Activated naive CD8-positive, alpha-beta T cell treated with anti-CD3 and anti-CD28 coated beads for 36 hours (primary cell): ENCODE data around the gene NUMA1. TPM values are rescaled to one million over a fixed set of nuclear protein-coding genes. Genes with fewer than 3 reads are reported as not detected.

Experiments used
- DNase-seq: peaks from one replicate; pipeline ENCODE4 v3.0.0; 2021
- H3K27ac Mint-ChIP-seq: one replicate; pipeline ENCODE4 v1.8.0; 2022; ENCODE audit warnings: mild to moderate bottlenecking, moderate library complexity, mixed read lengths
- H3K27me3 Mint-ChIP-seq: one replicate; pipeline ENCODE4 v1.8.0; 2022; ENCODE audit warnings: mild to moderate bottlenecking, mixed read lengths
- H3K36me3 Mint-ChIP-seq: one replicate; pipeline ENCODE4 v1.8.0; 2021; ENCODE audit warnings: mild to moderate bottlenecking, mixed read lengths
- H3K4me1 Mint-ChIP-seq: one replicate; pipeline ENCODE4 v1.8.0; 2021; ENCODE audit warnings: mixed read lengths
- H3K4me3 Mint-ChIP-seq: one replicate; pipeline ENCODE4 v1.8.0; 2022; ENCODE audit warnings: mild to moderate bottlenecking, moderate library complexity, mixed read lengths
- H3K9me3 Mint-ChIP-seq: one replicate; pipeline ENCODE4 v1.8.0; 2022; ENCODE audit warnings: mixed read lengths
- total RNA-seq, 2 experiments: library from RNA; stranded (reverse); gene quantifications; one replicate each; pipeline ENCODE4 v1.2.3, GENCODE V29; 2021

NUMA1 gene, protein sequence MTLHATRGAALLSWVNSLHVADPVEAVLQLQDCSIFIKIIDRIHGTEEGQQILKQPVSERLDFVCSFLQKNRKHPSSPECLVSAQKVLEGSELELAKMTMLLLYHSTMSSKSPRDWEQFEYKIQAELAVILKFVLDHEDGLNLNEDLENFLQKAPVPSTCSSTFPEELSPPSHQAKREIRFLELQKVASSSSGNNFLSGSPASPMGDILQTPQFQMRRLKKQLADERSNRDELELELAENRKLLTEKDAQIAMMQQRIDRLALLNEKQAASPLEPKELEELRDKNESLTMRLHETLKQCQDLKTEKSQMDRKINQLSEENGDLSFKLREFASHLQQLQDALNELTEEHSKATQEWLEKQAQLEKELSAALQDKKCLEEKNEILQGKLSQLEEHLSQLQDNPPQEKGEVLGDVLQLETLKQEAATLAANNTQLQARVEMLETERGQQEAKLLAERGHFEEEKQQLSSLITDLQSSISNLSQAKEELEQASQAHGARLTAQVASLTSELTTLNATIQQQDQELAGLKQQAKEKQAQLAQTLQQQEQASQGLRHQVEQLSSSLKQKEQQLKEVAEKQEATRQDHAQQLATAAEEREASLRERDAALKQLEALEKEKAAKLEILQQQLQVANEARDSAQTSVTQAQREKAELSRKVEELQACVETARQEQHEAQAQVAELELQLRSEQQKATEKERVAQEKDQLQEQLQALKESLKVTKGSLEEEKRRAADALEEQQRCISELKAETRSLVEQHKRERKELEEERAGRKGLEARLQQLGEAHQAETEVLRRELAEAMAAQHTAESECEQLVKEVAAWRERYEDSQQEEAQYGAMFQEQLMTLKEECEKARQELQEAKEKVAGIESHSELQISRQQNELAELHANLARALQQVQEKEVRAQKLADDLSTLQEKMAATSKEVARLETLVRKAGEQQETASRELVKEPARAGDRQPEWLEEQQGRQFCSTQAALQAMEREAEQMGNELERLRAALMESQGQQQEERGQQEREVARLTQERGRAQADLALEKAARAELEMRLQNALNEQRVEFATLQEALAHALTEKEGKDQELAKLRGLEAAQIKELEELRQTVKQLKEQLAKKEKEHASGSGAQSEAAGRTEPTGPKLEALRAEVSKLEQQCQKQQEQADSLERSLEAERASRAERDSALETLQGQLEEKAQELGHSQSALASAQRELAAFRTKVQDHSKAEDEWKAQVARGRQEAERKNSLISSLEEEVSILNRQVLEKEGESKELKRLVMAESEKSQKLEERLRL (N-terminal part only)
- total RNA-seq: 100 to 1,000 TPM; 120 to 121 TPM

DNA sequence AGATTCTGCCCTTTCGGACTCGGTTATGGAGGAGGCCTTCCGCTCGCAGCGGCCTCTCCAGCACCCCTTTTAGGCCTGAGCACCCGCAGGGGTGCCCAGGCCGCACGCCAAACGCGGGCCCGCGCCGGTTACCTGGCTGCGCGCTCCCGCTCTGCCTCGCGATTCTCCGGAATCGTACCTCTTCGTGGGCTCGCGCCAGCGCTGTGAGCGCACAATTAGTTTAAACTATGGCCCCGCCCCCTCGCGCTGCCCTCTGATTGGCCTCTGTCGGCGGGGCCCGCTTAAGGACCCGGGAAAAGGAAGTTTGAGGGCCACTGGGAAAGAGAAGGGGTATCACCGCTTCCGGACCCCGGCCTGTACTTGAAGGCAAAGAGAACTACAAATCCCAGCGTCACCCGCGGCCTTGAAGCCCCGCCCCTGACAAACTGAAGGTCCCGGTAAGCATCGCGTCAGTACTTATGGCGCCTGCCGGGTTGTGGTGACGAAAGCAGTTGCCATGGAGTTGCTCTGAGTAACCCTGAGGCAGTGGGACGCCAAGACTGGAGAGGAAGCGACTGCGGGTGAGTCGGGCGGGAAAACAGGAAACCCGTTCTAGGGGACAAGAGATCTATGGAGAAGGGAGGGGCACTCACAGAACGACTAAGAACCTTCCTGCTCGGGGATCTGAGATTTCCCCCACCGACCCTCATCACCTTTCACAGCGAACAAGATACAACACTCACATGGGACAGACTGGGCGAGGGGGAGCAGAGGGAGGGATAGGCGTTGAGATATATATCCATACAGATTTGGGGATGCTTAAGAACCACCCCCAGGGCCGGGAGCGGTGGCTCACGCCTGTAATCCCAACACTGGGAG is at the start of gene NUMA1, which contains the start of gene LRRC51:
TSS of gene NUMA1 (minus strand) at position 217 of the 858 bp plus-strand sequence. CDS start 44,599 bp downstream, outside the sequence.
TSS of gene LRRC51 (plus strand) at position 525 of the 858 bp plus-strand sequence. CDS start 8,234 bp downstream, outside the sequence.
- Mint-ChIP-seq H3K27me3 (no peaks in the 10 kb centered on the region), H3K9me3 (no peaks in the 10 kb centered on the region), H3K4me3 (peak within 1 kb of the TSS; percentile 89), H3K27ac (peak within 1 kb of the TSS; percentile 93), H3K36me3 (peaks cover 3% of the 10 kb centered on the region), H3K4me1 (peaks cover 39% of the 10 kb centered on the region)
- peak; percentile 98 for DNase-seq

DNA sequence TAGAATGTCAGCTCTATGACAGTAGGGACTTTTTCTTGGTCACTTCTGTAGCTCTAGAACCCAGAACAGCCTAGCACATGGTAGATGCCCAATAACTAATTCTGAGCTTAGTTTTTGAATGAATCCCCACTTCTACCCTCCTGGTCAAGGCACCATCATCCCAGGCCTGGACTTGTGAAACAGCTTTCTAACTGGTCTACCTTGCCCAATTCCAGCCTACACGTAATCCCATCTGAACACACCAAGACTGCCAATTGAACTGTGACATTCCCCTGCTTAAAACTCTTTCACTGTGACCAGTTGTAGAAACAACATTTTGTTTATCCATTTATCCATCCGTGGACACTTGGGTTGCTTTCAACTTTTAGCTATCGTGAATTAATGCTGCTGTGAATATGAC is 49.0 kb upstream of the NUMA1 start:
- peaks cover 11% of the 10 kb centered on the region for H3K9me3 Mint-ChIP-seq
- H3K27me3 Mint-ChIP-seq: peaks cover 12% of the 10 kb centered on the region
- peaks cover 4% of the 10 kb centered on the region for H3K36me3 Mint-ChIP-seq
- no peak overlapping the region for H3K27ac Mint-ChIP-seq
- no peak for DNase-seq
- no peak overlapping the region for H3K4me3 Mint-ChIP-seq
- H3K4me1 Mint-ChIP-seq: no peaks in the 10 kb centered on the region

GRCh38 chr11:72127923-72128322 is 47.6 kb upstream of the NUMA1 start:
- Mint-ChIP-seq H3K9me3 (peaks cover 11% of the 10 kb centered on the region), H3K27me3 (peaks cover 7% of the 10 kb centered on the region), H3K27ac (no peak overlapping the region), H3K36me3 (peaks cover 4% of the 10 kb centered on the region), H3K4me1 (no peaks in the 10 kb centered on the region), H3K4me3 (no peak overlapping the region)
- DNase-seq: no peak

GRCh38 chr11:72125956-72126355 is 45.6 kb upstream of the NUMA1 start:
- DNase-seq: no peak
- Mint-ChIP-seq H3K36me3 (peaks cover 4% of the 10 kb centered on the region), H3K4me1 (no peaks in the 10 kb centered on the region), H3K4me3 (no peak overlapping the region), H3K27ac (no peak overlapping the region), H3K27me3 (peaks cover 2% of the 10 kb centered on the region), H3K9me3 (peaks cover 11% of the 10 kb centered on the region)

- Mint-ChIP-seq H3K36me3 (peaks cover 4% of the 10 kb centered on the region), H3K27ac (no peak overlapping the region), H3K27me3 (peaks cover 7% of the 10 kb centered on the region), H3K9me3 (peaks cover 9% of the 10 kb centered on the region), H3K4me3 (no peak overlapping the region), H3K4me1 (no peaks in the 10 kb centered on the region)
- DNase-seq: no peak
Measured at GRCh38 chr11:72124046-72124445, 43.7 kb upstream of the NUMA1 start.

DNA sequence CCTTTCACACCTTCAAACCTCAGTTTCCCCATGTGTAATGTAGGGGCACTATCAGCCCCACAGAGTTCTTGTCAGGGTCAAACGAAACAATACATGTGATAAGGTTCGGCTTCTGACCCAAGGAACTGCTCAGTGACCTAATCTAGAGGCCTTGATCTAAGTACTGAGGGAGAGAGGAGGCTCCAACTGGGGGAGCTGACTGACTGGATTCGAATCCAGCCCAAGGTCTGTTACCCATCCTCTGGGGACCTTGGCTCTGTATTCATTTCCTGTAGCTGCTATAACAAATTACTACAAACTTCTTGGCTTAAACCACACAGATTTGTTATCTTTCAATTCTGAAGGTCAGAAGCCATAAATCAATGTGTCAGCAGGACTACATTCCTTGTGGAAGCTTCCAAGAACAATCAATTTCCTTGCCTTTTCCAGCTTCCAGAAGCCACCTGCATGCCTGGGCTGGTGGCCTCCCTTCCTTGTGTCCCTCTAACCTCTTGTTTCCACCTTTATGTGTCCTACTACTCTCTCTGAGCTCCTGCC is 42.8 kb upstream of the NUMA1 start:
- H3K27ac Mint-ChIP-seq: no peak overlapping the region
- peaks cover 2% of the 10 kb centered on the region for H3K36me3 Mint-ChIP-seq
- DNase-seq: no peak
- no peaks in the 10 kb centered on the region for H3K4me1 Mint-ChIP-seq
- H3K9me3 Mint-ChIP-seq: peaks cover 3% of the 10 kb centered on the region
- H3K27me3 Mint-ChIP-seq: peaks cover 12% of the 10 kb centered on the region
- H3K4me3 Mint-ChIP-seq: no peak overlapping the region

- H3K9me3 Mint-ChIP-seq: no peaks in the 10 kb centered on the region
- no peak overlapping the region for H3K4me3 Mint-ChIP-seq
- no peaks in the 10 kb centered on the region for H3K4me1 Mint-ChIP-seq
- H3K27me3 Mint-ChIP-seq: peaks cover 12% of the 10 kb centered on the region
- no peak for DNase-seq
- H3K27ac Mint-ChIP-seq: no peak overlapping the region
- peaks cover 2% of the 10 kb centered on the region for H3K36me3 Mint-ChIP-seq
Measured at GRCh38 chr11:72122607-72123006, 42.3 kb upstream of the NUMA1 start.

- peaks cover 12% of the 10 kb centered on the region for H3K27me3 Mint-ChIP-seq
- DNase-seq: no peak
- H3K4me1 Mint-ChIP-seq: no peaks in the 10 kb centered on the region
- H3K36me3 Mint-ChIP-seq: peaks cover 2% of the 10 kb centered on the region
- no peak overlapping the region for H3K27ac Mint-ChIP-seq
- no peaks in the 10 kb centered on the region for H3K9me3 Mint-ChIP-seq
- no peak overlapping the region for H3K4me3 Mint-ChIP-seq
Measured at GRCh38 chr11:72120930-72121329, 40.6 kb upstream of the NUMA1 start.

- no peak overlapping the region for H3K27ac Mint-ChIP-seq
- H3K4me1 Mint-ChIP-seq: no peaks in the 10 kb centered on the region
- H3K27me3 Mint-ChIP-seq: peaks cover 12% of the 10 kb centered on the region
- no peak overlapping the region for H3K4me3 Mint-ChIP-seq
- H3K9me3 Mint-ChIP-seq: no peaks in the 10 kb centered on the region
- H3K36me3 Mint-ChIP-seq: no peaks in the 10 kb centered on the region
- DNase-seq: no peak
Measured at GRCh38 chr11:72119198-72119597, 38.9 kb upstream of the NUMA1 start.

DNA sequence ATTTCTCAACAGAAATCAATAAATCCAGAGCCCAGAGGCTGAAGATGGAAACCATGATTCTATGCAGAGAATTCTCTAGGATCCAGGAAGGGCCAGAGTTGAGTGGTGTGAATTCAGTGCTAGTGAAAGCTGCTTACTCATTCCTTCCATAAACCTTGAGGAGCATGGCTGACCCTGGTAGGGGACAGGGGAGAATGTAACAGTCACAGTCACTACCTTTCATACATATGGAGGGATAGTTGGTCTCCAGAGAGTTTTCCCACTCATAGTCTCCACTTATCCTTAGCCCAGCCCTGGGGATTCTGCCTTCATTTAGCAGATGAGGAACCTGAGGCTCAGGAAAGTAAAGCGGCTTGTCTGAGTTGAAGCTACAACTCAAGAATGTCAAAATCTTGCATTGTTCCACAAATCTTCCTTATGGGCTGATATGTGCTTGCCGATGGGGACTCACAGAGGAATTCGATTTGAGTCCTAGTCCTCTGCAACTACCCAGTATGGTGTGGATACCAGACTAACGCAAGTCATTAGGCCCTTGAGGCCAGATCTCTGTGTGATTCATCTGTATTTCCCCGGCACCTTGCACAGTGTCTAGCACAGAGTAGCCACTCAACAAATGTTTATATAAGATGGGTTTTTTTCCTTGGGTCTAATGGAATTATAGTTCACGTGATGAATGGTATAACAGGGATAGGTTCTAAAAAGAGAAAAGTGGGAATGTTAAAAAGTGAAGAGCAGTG is 35.8 kb upstream of the NUMA1 start:
- Mint-ChIP-seq H3K4me3 (no peak overlapping the region), H3K9me3 (no peaks in the 10 kb centered on the region), H3K27ac (no peak overlapping the region), H3K4me1 (peaks cover 14% of the 10 kb centered on the region), H3K36me3 (no peaks in the 10 kb centered on the region), H3K27me3 (peaks cover 12% of the 10 kb centered on the region)
- no peak for DNase-seq

DNA sequence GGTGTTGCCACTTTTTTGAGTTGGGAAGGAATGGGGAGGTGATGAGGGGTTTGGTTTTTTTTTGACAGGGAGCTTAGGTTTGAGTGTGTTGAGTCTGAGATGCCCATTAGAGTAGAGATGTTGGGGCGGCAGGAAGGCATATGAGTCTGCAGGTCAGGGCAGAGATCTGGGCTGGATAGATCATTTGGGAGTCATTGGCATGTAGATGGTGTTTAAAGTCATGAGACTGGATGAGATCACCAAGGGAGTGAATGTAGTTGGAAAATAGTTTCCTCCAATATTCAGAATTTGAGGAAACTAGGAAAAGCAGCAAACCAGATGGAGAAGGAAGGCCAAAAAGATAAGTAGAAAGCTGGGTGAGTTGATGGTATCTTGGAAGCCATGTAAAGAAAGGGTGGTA is 34.2 kb upstream of the NUMA1 start:
- Mint-ChIP-seq H3K27ac (no peak overlapping the region), H3K27me3 (peaks cover 6% of the 10 kb centered on the region), H3K4me3 (no peak overlapping the region), H3K36me3 (peaks cover 6% of the 10 kb centered on the region), H3K4me1 (peaks cover 18% of the 10 kb centered on the region), H3K9me3 (no peaks in the 10 kb centered on the region)
- DNase-seq: no peak

- Mint-ChIP-seq H3K4me3 (peak overlapping the region; percentile 94), H3K9me3 (no peaks in the 10 kb centered on the region), H3K27ac (peak overlapping the region; percentile 99), H3K36me3 (peaks cover 6% of the 10 kb centered on the region), H3K4me1 (peaks cover 18% of the 10 kb centered on the region), H3K27me3 (no peaks in the 10 kb centered on the region)
- no peak for DNase-seq
Measured at GRCh38 chr11:72112978-72113808, 32.9 kb upstream of the NUMA1 start.
